ENCODE data around the gene FERD3L.

FERD3L gene

GRCh38 chr7:19113855-19114550, 31.2 kb downstream of the FERD3L start:
- Histone ChIP-seq H3K14ac (ENCODE audit: low read length) (no peak overlapping the region), H3K18ac (ENCODE audit: low read length) (no peak overlapping the region), H4K8ac (ENCODE audit: low read depth, low read length) (no peak overlapping the region), H3K4me2 (ENCODE audit: insufficient read depth, low read length, poor library complexity, severe bottlenecking) (no peak overlapping the region), H2BK5ac (ENCODE audit: low read length) (no peak overlapping the region), H2BK15ac (ENCODE audit: low read length) (no peak overlapping the region), H2BK12ac (ENCODE audit: low read length) (no peak overlapping the region), H3K27me3 (ENCODE audit: control insufficient read depth in 3 of 3, insufficient read depth in 3 of 3, low read depth in 1 of 3, low read length in 3 of 3) (peaks cover 32 to 89% (median 77%) of the 10 kb centered on the region in 3 experiments), H3K4ac (ENCODE audit: low read length) (no peak overlapping the region), H2AFZ (ENCODE audit: low read length) (no peak overlapping the region), H3K4me1 (ENCODE audit: control insufficient read depth in 2 of 2, insufficient read depth in 1 of 2, low read depth in 1 of 2, low read length in 2 of 2) (peaks cover 0 to 10% of the 10 kb centered on the region in 2 donors), H2AK5ac (ENCODE audit: low read depth, low read length) (no peak overlapping the region), H3K27ac (replicated peaks; ENCODE audit: low read length) (no peak overlapping the region), H3K23ac (ENCODE audit: low read depth, low read length, poor library complexity) (no peak overlapping the region), H3K9ac (ENCODE audit: low read depth, low read length, poor library complexity) (no peak overlapping the region), H3K79me1 (ENCODE audit: low read depth, low read length) (no peaks in the 10 kb centered on the region), H3K9me3 (replicated peaks in 1 of 2; ENCODE audit: control insufficient read depth in 2 of 2, insufficient read depth in 1 of 2, low read depth in 1 of 2, low read length in 2 of 2) (no peaks in the 10 kb centered on the region), H3K4me3 (ENCODE audit: low read length in 2 of 2) (no peak overlapping the region), H2BK120ac (ENCODE audit: low read depth, low read length) (no peak overlapping the region), H4K91ac (ENCODE audit: low read depth, low read length, poor library complexity) (no peak overlapping the region), H3K36me3 (replicated peaks in 1 of 2; ENCODE audit: control insufficient read depth in 2 of 2, insufficient read depth in 2 of 2, low read length in 2 of 2) (no peaks in the 10 kb centered on the region)
- DNase-seq (ENCODE audit: low spot score): no peak
- WGBS, 2 donors (ENCODE audit: extremely low coverage in 2 of 2, insufficient read length in 2 of 2, insufficient replicate concordance in 1 of 2): 100% methylated on average over 1 of the region's 3 CpGs

- Histone ChIP-seq H3K27ac (replicated peaks; ENCODE audit: low read length) (no peak overlapping the region), H3K23ac (ENCODE audit: low read depth, low read length, poor library complexity) (no peak overlapping the region), H4K8ac (ENCODE audit: low read depth, low read length) (no peak overlapping the region), H2BK15ac (ENCODE audit: low read length) (no peak overlapping the region), H3K9me3 (replicated peaks in 1 of 2; ENCODE audit: control insufficient read depth in 2 of 2, insufficient read depth in 1 of 2, low read depth in 1 of 2, low read length in 2 of 2) (no peaks in the 10 kb centered on the region), H2AFZ (ENCODE audit: low read length) (no peak overlapping the region), H3K4me3 (ENCODE audit: low read length in 2 of 2) (no peak overlapping the region), H3K4me1 (ENCODE audit: control insufficient read depth in 2 of 2, insufficient read depth in 1 of 2, low read depth in 1 of 2, low read length in 2 of 2) (peaks cover 5 to 10% of the 10 kb centered on the region in 2 donors), H3K9ac (ENCODE audit: low read depth, low read length, poor library complexity) (no peak overlapping the region), H2AK5ac (ENCODE audit: low read depth, low read length) (no peak overlapping the region), H3K4ac (ENCODE audit: low read length) (no peak overlapping the region), H3K18ac (ENCODE audit: low read length) (no peak overlapping the region), H3K27me3 (ENCODE audit: control insufficient read depth in 3 of 3, insufficient read depth in 3 of 3, low read depth in 1 of 3, low read length in 3 of 3) (peaks cover 37 to 89% (median 77%) of the 10 kb centered on the region in 3 experiments), H3K79me1 (ENCODE audit: low read depth, low read length) (no peaks in the 10 kb centered on the region), H2BK12ac (ENCODE audit: low read length) (no peak overlapping the region), H2BK5ac (ENCODE audit: low read length) (no peak overlapping the region), H3K36me3 (replicated peaks in 1 of 2; ENCODE audit: control insufficient read depth in 2 of 2, insufficient read depth in 2 of 2, low read length in 2 of 2) (no peaks in the 10 kb centered on the region), H3K4me2 (ENCODE audit: insufficient read depth, low read length, poor library complexity, severe bottlenecking) (no peak overlapping the region), H2BK120ac (ENCODE audit: low read depth, low read length) (no peak overlapping the region), H3K14ac (ENCODE audit: low read length) (no peak overlapping the region), H4K91ac (ENCODE audit: low read depth, low read length, poor library complexity) (no peak overlapping the region)
- WGBS, 2 donors (ENCODE audit: extremely low coverage in 2 of 2, insufficient read length in 2 of 2, insufficient replicate concordance in 1 of 2): no CpG with 5 or more reads among the region's 4 CpGs
- no peak for DNase-seq (ENCODE audit: low spot score)
These were observed 32.2 kb downstream of the FERD3L start for GRCh38 chr7:19113002-19113350.

GRCh38 chr7:19112274-19113001, 32.8 kb downstream of the FERD3L start:
- peaks cover 41 to 93% (median 77%) of the 10 kb centered on the region in 3 experiments for H3K27me3 ChIP-seq (ENCODE audit: control insufficient read depth in 3 of 3, insufficient read depth in 3 of 3, low read depth in 1 of 3, low read length in 3 of 3)
- no peak overlapping the region for H3K27ac ChIP-seq (replicated peaks; ENCODE audit: low read length)

GRCh38 chr7:19111474-19112273, 33.5 kb downstream of the FERD3L start:
- H3K18ac ChIP-seq (ENCODE audit: low read length): no peak overlapping the region
- H4K91ac ChIP-seq (ENCODE audit: low read depth, low read length, poor library complexity): no peak overlapping the region
- H3K4ac ChIP-seq (ENCODE audit: low read length): no peak overlapping the region
- no peak overlapping the region for H2BK15ac ChIP-seq (ENCODE audit: low read length)
- H3K23ac ChIP-seq (ENCODE audit: low read depth, low read length, poor library complexity): no peak overlapping the region
- peaks cover 43 to 99% (median 79%) of the 10 kb centered on the region in 3 experiments for H3K27me3 ChIP-seq (ENCODE audit: control insufficient read depth in 3 of 3, insufficient read depth in 3 of 3, low read depth in 1 of 3, low read length in 3 of 3)
- H2BK5ac ChIP-seq (ENCODE audit: low read length): no peak overlapping the region
- H3K4me3 ChIP-seq (ENCODE audit: low read length in 2 of 2): no peak overlapping the region
- H3K4me2 ChIP-seq (ENCODE audit: insufficient read depth, low read length, poor library complexity, severe bottlenecking): no peak overlapping the region
- no peaks in the 10 kb centered on the region for H3K9me3 ChIP-seq (replicated peaks in 1 of 2; ENCODE audit: control insufficient read depth in 2 of 2, insufficient read depth in 1 of 2, low read depth in 1 of 2, low read length in 2 of 2)
- H3K9ac ChIP-seq (ENCODE audit: low read depth, low read length, poor library complexity): no peak overlapping the region
- no CpG with 5 or more reads among the region's 15 CpGs for WGBS, 2 donors (ENCODE audit: extremely low coverage in 2 of 2, insufficient read length in 2 of 2, insufficient replicate concordance in 1 of 2)
- H3K27ac ChIP-seq (replicated peaks; ENCODE audit: low read length): no peak overlapping the region
- no peak overlapping the region for H2BK120ac ChIP-seq (ENCODE audit: low read depth, low read length)
- H4K8ac ChIP-seq (ENCODE audit: low read depth, low read length): no peak overlapping the region
- H2AK5ac ChIP-seq (ENCODE audit: low read depth, low read length): no peak overlapping the region
- no peak overlapping the region for H3K14ac ChIP-seq (ENCODE audit: low read length)
- no peaks in the 10 kb centered on the region for H3K36me3 ChIP-seq (replicated peaks in 1 of 2; ENCODE audit: control insufficient read depth in 2 of 2, insufficient read depth in 2 of 2, low read length in 2 of 2)
- no peak overlapping the region for H2AFZ ChIP-seq (ENCODE audit: low read length)
- no peak overlapping the region for H2BK12ac ChIP-seq (ENCODE audit: low read length)
- peak; percentile 29 for DNase-seq (ENCODE audit: low spot score)
- H3K4me1 ChIP-seq (ENCODE audit: control insufficient read depth in 2 of 2, insufficient read depth in 1 of 2, low read depth in 1 of 2, low read length in 2 of 2): peaks cover 9% of the 10 kb centered on the region in 2 donors
- H3K79me1 ChIP-seq (ENCODE audit: low read depth, low read length): no peaks in the 10 kb centered on the region

More at GRCh38 chr7:19112274-19113001, 32.8 kb downstream of the FERD3L start:
- H2BK5ac ChIP-seq (ENCODE audit: low read length): no peak overlapping the region
- no peak overlapping the region for H2AFZ ChIP-seq (ENCODE audit: low read length)
- no peak overlapping the region for H2BK12ac ChIP-seq (ENCODE audit: low read length)
- no peak overlapping the region for H4K91ac ChIP-seq (ENCODE audit: low read depth, low read length, poor library complexity)
- no peak overlapping the region for H3K23ac ChIP-seq (ENCODE audit: low read depth, low read length, poor library complexity)
- H3K9ac ChIP-seq (ENCODE audit: low read depth, low read length, poor library complexity): no peak overlapping the region
- WGBS, 2 donors (ENCODE audit: extremely low coverage in 2 of 2, insufficient read length in 2 of 2, insufficient replicate concordance in 1 of 2): no CpG with 5 or more reads among the region's 42 CpGs
- H2BK15ac ChIP-seq (ENCODE audit: low read length): peak overlapping the region; percentile 62
- peaks cover 9 to 10% of the 10 kb centered on the region in 2 donors for H3K4me1 ChIP-seq (ENCODE audit: control insufficient read depth in 2 of 2, insufficient read depth in 1 of 2, low read depth in 1 of 2, low read length in 2 of 2)
- H3K9me3 ChIP-seq (replicated peaks in 1 of 2; ENCODE audit: control insufficient read depth in 2 of 2, insufficient read depth in 1 of 2, low read depth in 1 of 2, low read length in 2 of 2): no peaks in the 10 kb centered on the region
- no peak overlapping the region for H3K4me2 ChIP-seq (ENCODE audit: insufficient read depth, low read length, poor library complexity, severe bottlenecking)
- H2BK120ac ChIP-seq (ENCODE audit: low read depth, low read length): no peak overlapping the region
- H2AK5ac ChIP-seq (ENCODE audit: low read depth, low read length): no peak overlapping the region
- H3K79me1 ChIP-seq (ENCODE audit: low read depth, low read length): no peaks in the 10 kb centered on the region
- no peak overlapping the region for H4K8ac ChIP-seq (ENCODE audit: low read depth, low read length)
- no peak overlapping the region for H3K18ac ChIP-seq (ENCODE audit: low read length)
- no peak overlapping the region for H3K4me3 ChIP-seq (ENCODE audit: low read length in 2 of 2)
- DNase-seq (ENCODE audit: low spot score): peak; percentile 38
- no peaks in the 10 kb centered on the region for H3K36me3 ChIP-seq (replicated peaks in 1 of 2; ENCODE audit: control insufficient read depth in 2 of 2, insufficient read depth in 2 of 2, low read length in 2 of 2)
- no peak overlapping the region for H3K4ac ChIP-seq (ENCODE audit: low read length)
- no peak overlapping the region for H3K14ac ChIP-seq (ENCODE audit: low read length)

Measured in neuronal stem cell (in vitro differentiated cells).